ENCODE measurements around the gene SEMA6B. TPM values are rescaled to one million over a fixed set of nuclear protein-coding genes. Genes with fewer than 3 reads are reported as not detected.
"Not testable (repeated sequence)": the region's sequence is repeated elsewhere in the genome, so short reads cannot be mapped to it uniquely, and the experiment has no call there.

Gene SEMA6B
- total and polyA plus RNA-seq, 10 of the 15 experiments (the other 5 are each of a cell fraction or from before 2014, with no cell fraction given) = 0.13 TPM; not detected in 9

DNA sequence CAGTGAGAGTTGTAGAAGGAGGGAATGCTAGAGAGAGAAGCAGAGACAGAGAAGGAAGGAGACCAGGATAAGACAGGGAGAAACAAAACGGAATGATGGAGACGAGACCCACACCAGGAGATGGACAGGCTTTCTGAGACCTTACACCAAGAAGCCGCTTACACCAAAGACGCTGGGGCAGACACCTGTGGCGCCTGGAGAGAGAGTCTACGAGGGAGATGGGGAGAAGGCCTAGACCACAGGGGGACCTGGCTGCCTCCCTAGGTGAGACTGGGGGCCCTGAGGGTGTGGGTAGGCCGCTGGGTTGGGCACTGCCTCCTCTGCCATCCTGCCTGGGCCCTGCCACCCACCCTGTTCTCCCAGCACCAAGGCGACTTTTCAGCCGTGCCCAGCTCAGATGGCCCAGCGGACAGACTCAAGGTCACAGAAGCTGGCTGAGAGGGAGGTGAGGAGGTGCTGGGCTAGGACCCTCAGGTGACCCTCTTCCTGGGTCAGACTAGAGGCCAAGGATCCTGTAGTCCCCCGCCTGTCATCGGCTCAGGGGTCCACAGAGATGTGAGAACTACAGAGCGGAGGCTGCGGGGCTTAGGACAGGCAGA, 29.5 kb downstream of the SEMA6B start (continued):
- TF ChIP-seq CBX5 (IDR thresholded peaks at IDR 0.05; ENCODE audit: low read depth) (no peak), TCF12 (IDR thresholded peaks at IDR 0.05; ENCODE audit: low read depth, low read length) (no peak), YY1 (IDR thresholded peaks at IDR 0.05; ENCODE audit: low read depth, low read length) (no peak), PRDM15 (CRISPR knock-in tag; IDR thresholded peaks at IDR 0.05) (no peak), NRF1 (conservative IDR thresholded peaks at IDR 0.05; ENCODE audit: low read depth, low read length) (no peak), MYC (IDR thresholded peaks at IDR 0.05; ENCODE audit: insufficient read depth, insufficient read length, insufficient replicate concordance, low read length, severe bottlenecking) (no peak)

GRCh38 chr19:4528843-4529242, 30.6 kb downstream of the SEMA6B start:
- no peak overlapping the region for H2AFZ ChIP-seq (ENCODE audit: control insufficient read depth, low read depth, low read length)
- RAD21 ChIA-PET (ENCODE audit: unreplicated experiment) = no interaction called here
- H4K20me1 ChIP-seq (ENCODE audit: control insufficient read depth, insufficient read depth) = no peaks in the 10 kb centered on the region
- no peaks in the 10 kb centered on the region; the same call in 2 of the 3 replicates for H3K9me3 ChIP-seq (replicated peaks; ENCODE audit: control insufficient read depth, insufficient read depth, low read length)
- DNase-seq (ENCODE audit: low read depth, low spot score) (no peak), ATAC-seq (no peak), FAIRE-seq (no peak)
- no peaks in the 10 kb centered on the region; a peak in 1 of 4 replicates for H3K27me3 ChIP-seq (replicated peaks in 1 of 2; ENCODE audit: control insufficient read depth in 2 of 2, insufficient read depth in 2 of 2, low read length in 1 of 2)
- no peak overlapping the region for H3K4me2 ChIP-seq (ENCODE audit: control insufficient read depth, insufficient read depth)
- H3K4me1 ChIP-seq (ENCODE audit: control insufficient read depth, insufficient read depth, low read length) = no peaks in the 10 kb centered on the region
- no peak overlapping the region for H3K4me3 ChIP-seq
- H3K9ac ChIP-seq (ENCODE audit: control insufficient read depth, insufficient read depth, low read length) = no peak overlapping the region
- SMC1A ChIA-PET (ENCODE audit: uncharacterized antibody, unreplicated experiment) = no interaction called here
- H3K79me2 ChIP-seq (ENCODE audit: control insufficient read depth, insufficient read depth, low read length) = no peaks in the 10 kb centered on the region
- no peak overlapping the region for H3K27ac ChIP-seq (ENCODE audit: control insufficient read depth, insufficient read depth)
- TF ChIP-seq GATAD2B (conservative IDR thresholded peaks at IDR 0.05; ENCODE audit: low read depth) (no peak), EGR1 (IDR thresholded peaks at IDR 0.05; ENCODE audit: borderline replicate concordance in 1 of 2, low read depth in 2 of 2, low read length in 2 of 2) (no peak), ZNF24 (IDR thresholded peaks at IDR 0.05) (no peak), USF1 (IDR thresholded peaks at IDR 0.05; ENCODE audit: borderline replicate concordance, extremely low read length, insufficient read depth, low read depth, low read length) (no peak), CBFB (IDR thresholded peaks at IDR 0.05; ENCODE audit: low read depth) (no peak), FOXK2 (IDR thresholded peaks at IDR 0.05) (no peak)
- WGBS (ENCODE audit: insufficient coverage, insufficient replicate concordance, low lambda C conversion rate, missing lambda C conversion rate) = 70% methylated on average over 15 of the region's 15 CpGs
- no peaks in the 10 kb centered on the region for H3K36me3 ChIP-seq (ENCODE audit: control insufficient read depth in 2 of 2, insufficient read depth in 2 of 2, low read length in 1 of 2)
- BruUV-seq (replicated peaks) = no TSS peak
- intact Hi-C loops (cut with micrococcal nuclease; ENCODE audit: unreplicated experiment) (no loop called here), in situ Hi-C loops (cut with MboI) (no loop called here)
- CTCF ChIA-PET = interaction anchor here (0.6 kb wide), 1 partner anchor 27 kb away, joined by 4 read pairs; no protein-coding TSS in a partner anchor
- POLR2A ChIA-PET = no interaction called here

DNA sequence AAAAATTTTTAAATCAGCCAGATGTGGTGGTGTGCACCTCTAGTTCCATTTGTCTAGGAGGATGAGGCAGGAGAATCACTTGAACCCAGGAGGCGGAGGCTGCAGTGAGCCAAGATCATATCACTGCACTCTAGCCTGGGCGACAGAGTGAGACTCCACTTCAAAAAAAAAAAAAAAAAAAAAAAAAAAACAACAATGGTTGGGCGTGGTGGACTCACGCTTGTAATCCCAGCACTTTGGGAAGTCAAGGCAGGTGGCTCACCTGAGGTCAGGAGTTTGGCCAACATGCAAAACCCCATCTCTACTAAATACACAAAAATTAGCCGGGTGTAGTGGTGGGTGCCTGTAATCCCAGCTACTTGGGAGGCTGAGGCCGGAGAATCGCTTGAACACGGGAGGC, 32.1 kb downstream of the SEMA6B start:
- intact Hi-C loops (cut with micrococcal nuclease; ENCODE audit: unreplicated experiment); H3K4me2 ChIP-seq (ENCODE audit: control insufficient read depth, insufficient read depth); H3K9ac ChIP-seq (ENCODE audit: control insufficient read depth, insufficient read depth, low read length); H3K36me3 ChIP-seq (ENCODE audit: control insufficient read depth in 2 of 2, insufficient read depth in 2 of 2, low read length in 1 of 2); H3K79me2 ChIP-seq (ENCODE audit: control insufficient read depth, insufficient read depth, low read length); CTCF ChIA-PET; ATAC-seq; H3K9me3 ChIP-seq (replicated peaks; ENCODE audit: control insufficient read depth, insufficient read depth, low read length); H4K20me1 ChIP-seq (ENCODE audit: control insufficient read depth, insufficient read depth); FAIRE-seq; H3K27ac ChIP-seq (ENCODE audit: control insufficient read depth, insufficient read depth); BruUV-seq (replicated peaks); H3K4me1 ChIP-seq (ENCODE audit: control insufficient read depth, insufficient read depth, low read length); RAD21 ChIA-PET (ENCODE audit: unreplicated experiment); H2AFZ ChIP-seq (ENCODE audit: control insufficient read depth, low read depth, low read length); POLR2A ChIA-PET; DNase-seq (ENCODE audit: low read depth, low spot score); SMC1A ChIA-PET (ENCODE audit: uncharacterized antibody, unreplicated experiment); H3K4me3 ChIP-seq; in situ Hi-C loops (cut with MboI); H3K27me3 ChIP-seq (replicated peaks in 1 of 2; ENCODE audit: control insufficient read depth in 2 of 2, insufficient read depth in 2 of 2, low read length in 1 of 2): not testable (repeated sequence)
- 67% methylated on average over 7 of the region's 8 CpGs for WGBS (ENCODE audit: insufficient coverage, insufficient replicate concordance, low lambda C conversion rate, missing lambda C conversion rate)

All from GM12878 (cell line).